ENCODE results near the gene TCAF1.

TCAF1 gene, protein sequence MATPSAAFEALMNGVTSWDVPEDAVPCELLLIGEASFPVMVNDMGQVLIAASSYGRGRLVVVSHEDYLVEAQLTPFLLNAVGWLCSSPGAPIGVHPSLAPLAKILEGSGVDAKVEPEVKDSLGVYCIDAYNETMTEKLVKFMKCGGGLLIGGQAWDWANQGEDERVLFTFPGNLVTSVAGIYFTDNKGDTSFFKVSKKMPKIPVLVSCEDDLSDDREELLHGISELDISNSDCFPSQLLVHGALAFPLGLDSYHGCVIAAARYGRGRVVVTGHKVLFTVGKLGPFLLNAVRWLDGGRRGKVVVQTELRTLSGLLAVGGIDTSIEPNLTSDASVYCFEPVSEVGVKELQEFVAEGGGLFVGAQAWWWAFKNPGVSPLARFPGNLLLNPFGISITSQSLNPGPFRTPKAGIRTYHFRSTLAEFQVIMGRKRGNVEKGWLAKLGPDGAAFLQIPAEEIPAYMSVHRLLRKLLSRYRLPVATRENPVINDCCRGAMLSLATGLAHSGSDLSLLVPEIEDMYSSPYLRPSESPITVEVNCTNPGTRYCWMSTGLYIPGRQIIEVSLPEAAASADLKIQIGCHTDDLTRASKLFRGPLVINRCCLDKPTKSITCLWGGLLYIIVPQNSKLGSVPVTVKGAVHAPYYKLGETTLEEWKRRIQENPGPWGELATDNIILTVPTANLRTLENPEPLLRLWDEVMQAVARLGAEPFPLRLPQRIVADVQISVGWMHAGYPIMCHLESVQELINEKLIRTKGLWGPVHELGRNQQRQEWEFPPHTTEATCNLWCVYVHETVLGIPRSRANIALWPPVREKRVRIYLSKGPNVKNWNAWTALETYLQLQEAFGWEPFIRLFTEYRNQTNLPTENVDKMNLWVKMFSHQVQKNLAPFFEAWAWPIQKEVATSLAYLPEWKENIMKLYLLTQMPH

GRCh38 chr7:143901668-143902331, at the start of gene TCAF1:
TCAF1 (minus strand) TSS chr7:143902176; CDS start chr7:143876608, 25,568 bp downstream.
- peak; percentile 97 for DNase-seq

DNA sequence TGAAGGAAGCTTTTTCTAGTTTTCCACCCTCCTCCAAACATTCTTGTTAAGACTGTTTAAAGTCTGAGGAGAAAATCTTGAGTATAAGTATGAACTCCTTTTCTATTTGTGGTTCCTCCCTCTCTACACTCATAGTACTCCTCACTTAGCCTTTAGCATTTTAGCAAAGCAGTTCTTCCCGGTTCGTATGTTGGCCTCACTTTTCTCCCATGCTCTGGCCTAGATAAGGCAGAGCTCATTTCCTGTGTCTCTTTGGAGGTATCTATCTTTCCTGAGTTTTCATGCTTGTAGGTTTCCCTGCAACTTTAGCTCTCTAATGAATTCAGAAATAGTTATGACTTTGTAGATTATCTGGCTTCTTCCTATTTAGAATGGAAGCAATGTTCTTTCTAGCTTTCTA, 46.8 kb upstream of the TCAF1 start:
- DNase-seq: no peak

DNA sequence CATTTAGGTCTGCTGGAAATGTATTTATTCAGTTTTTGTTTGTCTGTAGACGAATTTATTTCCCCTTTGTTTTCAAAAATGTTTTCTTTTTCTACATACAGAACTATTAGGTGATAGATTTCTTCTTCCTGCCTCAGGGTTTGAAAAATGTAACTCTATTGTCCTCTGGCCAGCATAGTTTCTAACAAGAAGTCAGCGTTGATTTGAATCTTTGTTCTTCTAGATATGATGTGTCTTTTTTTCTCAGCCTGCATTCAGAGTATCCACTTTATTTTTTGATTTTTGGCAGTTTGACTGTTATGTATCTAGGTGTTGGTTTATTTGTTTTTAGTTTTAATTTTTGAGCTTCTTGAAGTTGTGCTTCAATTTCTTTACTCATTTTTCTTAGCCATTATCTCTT, 45.1 kb upstream of the TCAF1 start:
- DNase-seq: no peak

DNA sequence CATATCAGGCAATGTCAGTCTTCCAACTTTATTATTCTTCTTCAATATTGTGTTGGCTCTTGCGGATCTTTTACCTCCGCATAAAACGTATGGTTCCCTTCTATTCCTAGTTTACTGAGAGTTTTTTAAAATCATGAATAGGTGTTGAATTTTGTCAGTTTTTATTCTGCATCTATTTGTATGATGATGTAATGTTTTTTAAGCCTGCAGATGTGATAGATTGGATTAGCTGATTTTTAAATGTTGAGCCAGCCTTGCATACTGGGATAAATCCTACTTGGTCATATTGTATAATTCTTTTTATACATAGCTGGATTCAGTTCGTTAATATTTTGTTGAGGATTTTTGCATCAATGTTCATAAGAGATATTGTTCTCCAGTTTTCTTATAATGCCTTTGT, 43.4 kb upstream of the TCAF1 start:
- no peak for DNase-seq

DNA sequence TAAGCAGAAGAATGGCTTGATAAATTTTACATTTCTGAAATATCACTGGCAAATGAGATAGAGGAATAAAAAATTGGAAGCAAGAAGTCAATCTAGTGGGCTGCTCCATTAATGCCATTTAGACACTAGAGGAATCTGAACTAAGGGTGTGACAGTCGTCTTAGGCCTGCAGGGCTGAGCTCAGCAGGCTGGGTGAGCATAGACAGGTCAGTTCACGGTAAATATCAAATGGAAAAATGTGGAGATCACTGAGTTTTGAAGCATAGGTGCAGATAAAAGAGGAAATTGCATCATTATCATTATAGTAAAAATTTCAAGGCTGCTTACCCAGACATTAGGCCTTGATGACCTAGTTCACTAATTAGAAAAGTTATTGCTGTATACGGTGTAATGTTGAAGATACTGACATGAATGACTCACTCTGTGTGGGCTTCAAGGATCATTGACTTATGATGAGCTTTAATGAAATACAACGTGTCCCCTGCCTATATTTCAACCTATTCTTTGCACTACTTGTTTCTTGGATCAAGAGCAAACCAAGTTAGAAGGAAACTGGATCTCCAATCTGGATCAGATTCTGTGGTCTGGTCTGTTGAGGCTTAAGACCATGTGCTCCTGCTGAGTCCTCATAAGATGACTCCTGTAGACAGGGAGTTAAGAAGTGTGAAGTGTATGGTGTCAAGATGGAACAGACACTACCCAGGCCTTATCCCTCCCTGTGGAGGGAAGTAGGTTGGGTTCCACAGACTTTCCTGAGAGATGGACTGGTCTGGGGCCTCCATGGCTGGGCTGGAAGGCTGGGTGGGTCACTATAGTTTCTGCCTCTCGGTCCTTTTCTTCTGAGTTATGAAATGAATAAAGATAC, 36.6 kb upstream of the TCAF1 start:
- DNase-seq: no peak

DNA sequence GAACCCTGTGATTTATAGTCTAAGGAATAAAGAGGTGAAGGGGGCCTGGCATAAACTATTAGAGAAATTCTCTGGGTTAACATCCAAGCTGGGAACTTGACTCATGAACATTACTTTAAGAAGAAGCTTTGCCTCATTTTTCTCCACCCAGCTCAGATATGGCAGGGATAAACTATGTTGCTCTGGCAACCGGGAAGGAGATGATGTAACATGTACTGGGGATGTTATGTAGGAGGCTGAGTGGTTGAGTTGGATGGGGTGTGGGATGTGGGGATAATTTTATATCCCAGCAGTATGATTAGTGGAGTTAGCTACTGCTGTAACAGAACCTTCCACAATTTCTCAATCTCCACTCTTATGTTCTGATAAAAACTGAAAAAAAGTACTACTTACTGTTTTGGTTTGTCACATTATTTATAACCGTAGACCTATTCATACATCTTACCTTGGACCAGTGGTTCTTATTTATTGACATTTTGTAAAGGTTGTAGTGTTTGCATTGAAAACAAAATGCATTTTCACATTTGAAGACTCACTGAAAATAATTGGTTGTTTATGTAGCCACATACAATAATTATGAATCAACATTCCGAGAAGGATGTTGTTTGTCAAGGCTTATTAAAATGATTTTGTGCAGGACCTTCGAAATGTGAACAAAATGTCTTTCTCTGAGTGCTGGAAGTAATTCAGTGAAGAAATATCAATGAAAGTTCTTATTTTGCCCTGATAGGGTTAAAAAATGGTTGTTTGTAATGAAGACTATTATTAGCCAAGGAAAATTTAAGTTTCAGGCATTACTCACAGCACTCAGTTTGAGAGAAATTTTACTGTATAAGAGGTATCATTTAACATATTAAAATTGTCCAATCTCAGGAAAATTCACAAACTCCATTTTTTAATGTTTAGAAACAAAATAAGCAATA, 34.4 kb upstream of the TCAF1 start:
- DNase-seq: no peak

DNA sequence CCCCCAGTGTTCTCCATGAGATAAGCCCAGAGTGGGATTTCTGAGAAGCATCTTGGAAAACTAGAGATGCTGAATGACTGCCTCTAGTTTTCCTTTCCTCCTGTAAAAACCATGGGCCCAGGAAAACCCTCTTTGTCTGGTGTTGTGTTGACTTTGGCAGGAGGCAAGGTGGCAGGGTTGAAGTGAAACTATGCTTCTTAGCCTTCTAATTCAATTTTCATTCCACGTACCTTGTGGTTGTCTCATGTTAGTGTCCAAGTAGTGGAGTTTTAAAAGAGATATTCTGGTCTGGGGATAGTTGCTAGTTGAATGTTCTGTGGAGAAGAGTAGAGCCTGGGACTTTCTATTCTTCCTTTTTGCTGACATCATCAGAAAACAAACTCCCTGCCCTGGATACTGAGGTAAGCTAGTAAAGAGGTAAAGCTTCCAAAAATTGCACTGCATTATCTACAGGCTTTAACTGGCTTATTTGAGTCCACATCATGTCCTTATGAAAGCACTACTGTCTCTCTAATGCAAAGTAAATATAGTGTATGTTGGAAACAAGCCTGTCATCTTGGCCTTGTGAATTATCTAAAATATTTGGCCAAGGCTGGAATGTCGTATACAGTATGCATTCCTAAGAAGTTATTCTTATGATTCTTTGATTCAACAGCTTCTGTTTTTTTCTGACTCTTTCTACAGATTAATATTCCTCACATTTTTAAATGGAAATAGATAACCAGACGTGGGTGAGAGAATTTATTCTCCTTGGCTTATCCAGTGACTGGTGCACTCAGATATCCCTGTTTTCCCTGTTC, 32.8 kb upstream of the TCAF1 start, which contains the start of gene OR2F2:
TSS of gene OR2F2 (plus strand) at position 708 of the 800 bp plus-strand sequence. CDS start at position 708, 0 bp downstream.
- DNase-seq: no peak

- no peak for DNase-seq
Measured at GRCh38 chr7:143931739-143932138, 29.8 kb upstream of the TCAF1 start.

GRCh38 chr7:143929224-143929920, 27.4 kb upstream of the TCAF1 start:
- no peak for DNase-seq

- DNase-seq: no peak
Measured at GRCh38 chr7:143924851-143925250, 22.9 kb upstream of the TCAF1 start.

GRCh38 chr7:143914938-143915652, 13.1 kb upstream of the TCAF1 start:
- DNase-seq: no peak

GRCh38 chr7:143913945-143914615, 12.1 kb upstream of the TCAF1 start:
- DNase-seq: no peak

GRCh38 chr7:143910473-143911248, 8.7 kb upstream of the TCAF1 start:
- no peak for DNase-seq

DNA sequence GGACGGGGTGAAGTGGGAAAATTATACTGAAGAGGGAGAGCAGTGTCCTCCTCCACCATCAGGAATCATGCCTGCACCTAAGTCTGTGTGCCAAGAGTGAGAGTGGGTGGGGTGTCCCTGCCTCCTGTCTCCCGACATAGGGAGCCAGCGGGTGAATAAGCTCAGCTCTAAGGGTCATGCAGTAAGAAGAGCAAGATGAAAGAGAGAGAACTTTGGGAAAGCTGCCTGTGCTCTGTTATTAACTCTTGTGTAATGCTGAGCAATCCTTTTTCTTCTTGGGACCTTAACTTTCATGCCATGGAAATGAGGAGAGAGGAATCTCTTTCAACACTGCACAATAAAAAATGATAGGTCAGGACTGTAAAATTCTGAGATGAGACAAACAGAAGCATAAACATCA, 7.9 kb upstream of the TCAF1 start:
- no peak for DNase-seq

DNA sequence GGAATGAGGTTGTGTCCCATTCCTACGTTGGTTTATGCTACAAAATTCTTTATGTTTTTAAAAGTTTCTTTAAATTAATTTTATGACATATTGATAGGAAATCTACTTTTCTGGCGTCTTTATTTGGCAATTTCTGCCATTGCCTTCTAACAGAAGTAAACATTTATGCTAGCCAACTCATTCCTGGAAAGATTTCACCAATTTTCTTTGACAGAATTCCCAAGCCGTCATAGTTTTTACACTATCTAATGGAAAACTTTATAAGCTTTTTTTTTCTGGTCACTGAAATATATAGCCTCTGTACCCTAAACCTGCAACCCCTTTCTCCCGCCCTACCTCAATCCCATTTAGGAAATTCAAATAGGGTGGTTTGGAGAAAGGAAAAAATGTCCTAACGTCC, 6.1 kb upstream of the TCAF1 start:
- DNase-seq: no peak

GRCh38 chr7:143906895-143907294, 4.9 kb upstream of the TCAF1 start:
- no peak for DNase-seq

- no peak for DNase-seq
Measured at GRCh38 chr7:143906151-143906550, 4.2 kb upstream of the TCAF1 start.

Measured in femur (tissue), 1 donor.